ENCODE data around the gene SDR42E1.

DNA sequence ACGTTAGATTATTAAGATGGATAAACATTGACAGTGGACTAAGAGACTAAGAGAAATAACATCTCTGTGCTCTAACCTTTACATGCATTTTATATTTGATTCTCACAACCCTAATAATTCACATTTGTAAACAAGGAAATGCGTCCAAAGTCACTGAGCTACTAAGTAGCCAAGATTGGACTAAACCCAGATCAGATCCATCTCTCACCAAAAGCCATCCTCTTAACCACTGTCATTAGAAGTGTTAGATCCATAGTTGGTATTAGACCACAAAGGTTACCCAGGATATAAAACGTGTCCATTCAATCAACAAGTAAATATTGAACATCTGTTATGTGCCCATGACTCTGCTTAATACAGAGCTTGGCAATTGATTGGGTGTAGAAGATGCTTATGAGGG lies 29.0 kb upstream of the SDR42E1 start:
- no peak for TF ChIP-seq YY1 (IDR thresholded peaks at IDR 0.05; ENCODE audit: insufficient read depth, insufficient read length)
- TF ChIP-seq ZNF274 (IDR thresholded peaks at IDR 0.05; ENCODE audit: low read depth, low read length): no peak

All from NT2/D1 (cell line).